Keratinocyte (primary cell): ENCODE data around the gene ADORA2B. TPM values are rescaled to one million over a fixed set of nuclear protein-coding genes. Genes with fewer than 3 reads are reported as not detected.
"Not testable (repeated sequence)": the region's sequence is repeated elsewhere in the genome, so short reads cannot be mapped to it uniquely, and the experiment has no call there.

Source experiments
- DNase-seq: peaks from one replicate; pipeline ENCODE4 v3.0.0-alpha.2; 2011; ENCODE audit warnings: low read depth, missing footprints, low spot score
- FAIRE-seq: peaks from 2 replicates; lab custom pipeline; 2011; peaks lifted over from hg19 to GRCh38; lab: Jason Lieb, UNC
- H2AFZ ChIP-seq: 2 replicates; pipeline ENCODE4 v1.6.0; 2012; ENCODE audit warnings: low read length, control low read depth, inconsistent platforms; ENCODE audit not compliant: control insufficient read depth
- H3K27ac ChIP-seq: 2 replicates; pipeline ENCODE4 v1.5.1; 2011; ENCODE audit warnings: low read length; ENCODE audit not compliant: control insufficient read depth, insufficient read depth
- H3K27me3 ChIP-seq: 3 replicates; pipeline ENCODE4 v1.6.0; 2011; ENCODE audit warnings: low read length; ENCODE audit not compliant: control insufficient read depth, insufficient read depth; ENCODE audit errors: extremely low read depth
- H3K36me3 ChIP-seq, 2 experiments: 2 replicates in 1 of 2; 3 replicates in 1 of 2; pipeline ENCODE4 v1.5.1; 2011; ENCODE audit warnings: low read length in 2 of 2, mild to moderate bottlenecking in 1 of 2; ENCODE audit not compliant: control insufficient read depth in 2 of 2, insufficient read depth in 2 of 2; ENCODE audit errors: extremely low read depth in 1 of 2
- H3K4me1 ChIP-seq: 3 replicates; pipeline ENCODE4 v1.5.1; 2011; ENCODE audit warnings: low read length; ENCODE audit not compliant: control insufficient read depth, insufficient read depth; ENCODE audit errors: extremely low read depth
- H3K4me2 ChIP-seq: 3 replicates; pipeline ENCODE4 v1.6.0; 2011; ENCODE audit warnings: low read depth, low read length; ENCODE audit not compliant: control insufficient read depth, insufficient read depth; ENCODE audit errors: extremely low read depth
- H3K4me3 ChIP-seq, 3 experiments: fragments of 200-600 bp in 1 of 3; sonication (generic) in 1 of 3; 2 replicates in 2 of 3; 3 replicates in 1 of 3; pipeline ENCODE4 v1.5.1; 2011 to 2016; ENCODE audit warnings: low read length in 3 of 3, mild to moderate bottlenecking in 3 of 3, control low read depth in 2 of 3, inconsistent platforms in 1 of 3, low read depth in 1 of 3, mixed read lengths in 1 of 3, mixed run types in 1 of 3, moderate library complexity in 1 of 3; ENCODE audit not compliant: control insufficient read depth in 2 of 3, insufficient read depth in 2 of 3; ENCODE audit errors: extremely low read depth in 1 of 3
- H3K79me2 ChIP-seq: 2 replicates; pipeline ENCODE4 v1.6.0; 2012; ENCODE audit warnings: low read length; ENCODE audit not compliant: control insufficient read depth, insufficient read depth
- H3K9ac ChIP-seq: 3 replicates; pipeline ENCODE4 v1.6.0; 2011; ENCODE audit warnings: low read length; ENCODE audit not compliant: control insufficient read depth, insufficient read depth; ENCODE audit errors: extremely low read depth
- H3K9me1 ChIP-seq: 3 replicates; pipeline ENCODE4 v1.6.0; 2011; ENCODE audit warnings: low read length; ENCODE audit not compliant: control insufficient read depth, insufficient read depth; ENCODE audit errors: extremely low read depth
- H3K9me3 ChIP-seq: 2 replicates; pipeline ENCODE4 v1.5.1; 2012; ENCODE audit warnings: low read depth, low read length; ENCODE audit not compliant: control insufficient read depth
- H4K20me1 ChIP-seq: 3 replicates; pipeline ENCODE4 v1.6.0; 2011; ENCODE audit warnings: low read length; ENCODE audit not compliant: control insufficient read depth, insufficient read depth; ENCODE audit errors: extremely low read depth
- CTCF ChIP-seq, 3 experiments: IDR thresholded peaks in 1 of 3; conservative IDR thresholded peaks in 1 of 3; optimal IDR thresholded peaks in 1 of 3; 2 replicates in 2 of 3; 3 replicates in 1 of 3; pipeline versions ENCODE3 to v1.5.1; 2011; ENCODE audit warnings: low read length in 3 of 3, mild to moderate bottlenecking in 3 of 3, moderate library complexity in 2 of 3, control low read depth in 1 of 3, inconsistent platforms in 1 of 3; ENCODE audit not compliant: insufficient read depth in 2 of 3; ENCODE audit errors: extremely low read depth in 1 of 3
- EZH2 ChIP-seq: IDR thresholded peaks from one replicate; pipeline ENCODE4 v1.6.1; 2012; ENCODE audit warnings: inconsistent platforms, mild to moderate bottlenecking, low read length, moderate library complexity
- dilution Hi-C: fragments of 300-500 bp; cut with MboI; formaldehyde crosslinking; loops from one replicate; pipeline ENCODE4 v1.7.0; 2020; ENCODE audit warnings: low sequenced_read_pairs; ENCODE audit not compliant: extremely low pct_ligation_motif_present
- polyA plus RNA-seq, 5 experiments: library from polyadenylated mRNA; depleted of rRNA in 3 of 5; stranded (reverse) in 3 of 5; stranded (forward) in 1 of 5; unstranded in 1 of 5; fragments of >200 nt; gene quantifications; 1 replicate in 1 of 5; 2 replicates in 3 of 5; 3 replicates in 1 of 5; pipeline versions ENCODE4 v1.2.1 to v1.2.3, GENCODE V29; 2011 to 2012; ENCODE audit warnings: missing spikeins in 2 of 5, low read depth in 1 of 5, low replicate concordance in 1 of 5

Gene ADORA2B
- polyA plus RNA-seq, 1 donor (not counting 4 experiments of a cell fraction or from before 2014, with no cell fraction given): 50.0 TPM

DNA sequence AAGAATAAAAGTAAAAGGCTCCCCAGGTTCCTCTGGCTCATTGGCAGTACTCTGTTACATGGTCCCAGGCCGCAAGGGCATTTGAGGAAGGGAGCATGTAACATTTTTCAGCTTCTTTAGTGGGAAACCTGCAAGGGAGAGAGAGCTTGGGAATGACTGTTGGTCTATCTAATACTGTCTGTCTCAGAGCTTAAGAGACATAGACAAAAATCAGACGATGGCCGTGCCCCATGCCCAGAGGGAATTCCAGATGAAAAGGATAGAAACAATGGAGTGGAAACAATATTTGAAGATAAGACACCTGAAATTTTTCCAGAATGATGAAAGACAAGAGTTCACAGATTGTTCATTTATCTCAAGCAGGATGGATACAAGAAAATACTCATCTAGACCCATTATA, 48.1 kb upstream of the ADORA2B start:
- no peaks in the 10 kb centered on the region for H3K9me3 ChIP-seq
- H3K27me3 ChIP-seq: no peaks in the 10 kb centered on the region
- no peak overlapping the region for H3K4me2 ChIP-seq
- H3K4me1 ChIP-seq: no peaks in the 10 kb centered on the region
- H3K27ac ChIP-seq: no peak overlapping the region
- no peaks in the 10 kb centered on the region for H3K9me1 ChIP-seq
- no peak for FAIRE-seq
- TF ChIP-seq EZH2 (no peak), CTCF (optimal IDR thresholded peaks at IDR 0.05 in 1 of 3, IDR thresholded peaks at IDR 0.05 in 1 of 3, conservative IDR thresholded peaks at IDR 0.05 in 1 of 3; ENCODE audit: extremely low read depth in 1 of 3, insufficient read depth in 2 of 3, low read length in 3 of 3) (no peak)
- H3K79me2 ChIP-seq: no peaks in the 10 kb centered on the region
- no peaks in the 10 kb centered on the region for H3K36me3 ChIP-seq
- no peak for DNase-seq
- H3K9ac ChIP-seq: no peak overlapping the region
- H2AFZ ChIP-seq: no peak overlapping the region
- no peak overlapping the region for H3K4me3 ChIP-seq
- H4K20me1 ChIP-seq: no peaks in the 10 kb centered on the region
- dilution Hi-C loops: no loop called here

GRCh38 chr17:15899596-15899995, 45.3 kb upstream of the ADORA2B start:
- H3K9me1 ChIP-seq, H4K20me1 ChIP-seq, H2AFZ ChIP-seq, H3K79me2 ChIP-seq, H3K9ac ChIP-seq, H3K27me3 ChIP-seq, H3K36me3 ChIP-seq, H3K27ac ChIP-seq, H3K4me1 ChIP-seq, dilution Hi-C loops, H3K4me3 ChIP-seq, DNase-seq, FAIRE-seq, H3K9me3 ChIP-seq, H3K4me2 ChIP-seq: not testable (repeated sequence)

GRCh38 chr17:15900871-15901270, 44.1 kb upstream of the ADORA2B start:
- H3K27ac ChIP-seq: no peak overlapping the region
- dilution Hi-C loops: no loop called here
- no peak for FAIRE-seq

More at GRCh38 chr17:15900871-15901270, 44.1 kb upstream of the ADORA2B start:
- no peak for TF ChIP-seq CTCF (optimal IDR thresholded peaks at IDR 0.05 in 1 of 3, IDR thresholded peaks at IDR 0.05 in 1 of 3, conservative IDR thresholded peaks at IDR 0.05 in 1 of 3; ENCODE audit: extremely low read depth in 1 of 3, insufficient read depth in 2 of 3, low read length in 3 of 3)
- TF ChIP-seq EZH2: no peak
- Histone ChIP-seq H3K9me3 (no peaks in the 10 kb centered on the region), H4K20me1 (no peaks in the 10 kb centered on the region), H3K4me1 (no peaks in the 10 kb centered on the region), H3K27me3 (no peaks in the 10 kb centered on the region), H3K79me2 (no peaks in the 10 kb centered on the region), H3K36me3 (no peaks in the 10 kb centered on the region), H3K4me3 (no peak overlapping the region), H2AFZ (no peak overlapping the region), H3K4me2 (no peak overlapping the region), H3K9ac (no peak overlapping the region), H3K9me1 (no peaks in the 10 kb centered on the region)
- DNase-seq: no peak
